HG03558 (cell line): Measurements from ENCODE around the gene SERPINA5.
"Not testable (repeated sequence)": the region's sequence is repeated elsewhere in the genome, so short reads cannot be mapped to it uniquely, and the experiment has no call there.

ENCODE experiments used
- ATAC-seq: cut with Tn5 transposase; IDR thresholded peaks from one replicate; pipeline ENCODE4 v1.9.1; 2021; ENCODE audit warnings: moderate number of reproducible peaks; ENCODE audit not compliant: unreplicated experiment; ENCODE audit errors: extremely low read depth

SERPINA5 gene

GRCh38 chr14:94572637-94573303 is 8.5 kb upstream of the SERPINA5 start:
- ATAC-seq, result no peak

- no peak for ATAC-seq
These were observed 7.5 kb upstream of the SERPINA5 start for GRCh38 chr14:94573475-94574277.

- no peak for ATAC-seq
These were observed 6.9 kb upstream of the SERPINA5 start for GRCh38 chr14:94574336-94574735.

- no peak for ATAC-seq
These were observed 5.3 kb upstream of the SERPINA5 start for GRCh38 chr14:94575730-94576585.

GRCh38 chr14:94577472-94577871 is 3.8 kb upstream of the SERPINA5 start:
- not testable (repeated sequence) for ATAC-seq

GRCh38 chr14:94578712-94579111 is 2.5 kb upstream of the SERPINA5 start:
- ATAC-seq, result no peak

- no peak for ATAC-seq
These were observed 1.0 kb downstream of the SERPINA5 start for GRCh38 chr14:94582199-94582750.

GRCh38 chr14:94582851-94583250 is 1.6 kb downstream of the SERPINA5 start:
- no peak for ATAC-seq

- no peak for ATAC-seq
These were observed 2.3 kb downstream of the SERPINA5 start for GRCh38 chr14:94583557-94583956.

- ATAC-seq, result no peak
These were observed 3.5 kb downstream of the SERPINA5 start for GRCh38 chr14:94584591-94585280.

- no peak for ATAC-seq
These were observed 5.4 kb downstream of the SERPINA5 start for GRCh38 chr14:94586635-94587034.

- no peak for ATAC-seq
These were observed 7.1 kb downstream of the SERPINA5 start for GRCh38 chr14:94588311-94588710.

GRCh38 chr14:94591073-94591472 is 9.8 kb downstream of the SERPINA5 start:
- no peak for ATAC-seq

- no peak for ATAC-seq
These were observed 10.6 kb downstream of the SERPINA5 start for GRCh38 chr14:94591871-94592270.

- no peak for ATAC-seq
These were observed 11.2 kb downstream of the SERPINA5 start for GRCh38 chr14:94592457-94592856.

GRCh38 chr14:94593376-94593748 is 12.1 kb downstream of the SERPINA5 start:
- no peak for ATAC-seq

- no peak for ATAC-seq
These were observed 12.7 kb downstream of the SERPINA5 start for GRCh38 chr14:94593749-94594431.

GRCh38 chr14:94594441-94594840 is 13.2 kb downstream of the SERPINA5 start:
- no peak for ATAC-seq

- no peak for ATAC-seq
These were observed 14.7 kb downstream of the SERPINA5 start for GRCh38 chr14:94595912-94596311.
